Stomach (tissue), 9 donors: ENCODE data around the gene TMEM134. TPM values are rescaled to one million over a fixed set of nuclear protein-coding genes. Genes with fewer than 3 reads are reported as not detected.

Experiments
- DNase-seq, 2 donors: peaks; one replicate each; pipeline versions ENCODE4 v3.0.0 to v3.0.0-alpha.2; 2013 to 2019
- H3K27ac ChIP-seq, 5 donors: fragments of 200-600 bp in 4 of 5; sonication (generic) in 4 of 5; one replicate each; pipeline ENCODE4 v1.5.1; 2013 to 2019; ENCODE audit warnings: mild to moderate bottlenecking in 1 of 5, moderate library complexity in 1 of 5
- H3K27me3 ChIP-seq, 3 donors: fragments of 200-600 bp; sonication (generic); one replicate each; pipeline ENCODE4 v1.5.1; 2017 to 2019; ENCODE audit warnings: mixed run types in 1 of 3
- H3K36me3 ChIP-seq, 4 donors: fragments of 200-600 bp; sonication (generic); 1 replicate in 3 of 4; 2 replicates in 1 of 4; pipeline ENCODE4 v1.5.1; 2016 to 2019
- H3K4me1 ChIP-seq, 4 donors: fragments of 200-600 bp; sonication (generic); one replicate each; pipeline ENCODE4 v1.5.1; 2016 to 2019
- H3K4me3 ChIP-seq, 4 donors: fragments of 200-600 bp; sonication (generic) in 3 of 4; one replicate each; pipeline ENCODE4 v1.5.1; 2016 to 2019; ENCODE audit warnings: mild to moderate bottlenecking in 1 of 4
- H3K9me3 ChIP-seq, 4 donors: fragments of 200-600 bp; sonication (generic); one replicate each; pipeline ENCODE4 v1.5.1; 2016 to 2019
- CTCF ChIP-seq, 7 experiments: fragments of 450-650 bp in 4 of 7; fragments of 200-600 bp in 3 of 7; sonication (generic) in 3 of 7; IDR thresholded peaks; one replicate each; pipeline ENCODE4 v1.5.1; 2016 to 2019; ENCODE audit warnings: antibody characterized with exemption in 7 of 7, control low read depth in 2 of 7, mild to moderate bottlenecking in 1 of 7
- EP300 ChIP-seq: sonication (generic); formaldehyde crosslinking; IDR thresholded peaks from one replicate; pipeline ENCODE4 v1.6.1; 2017; ENCODE audit warnings: antibody characterized with exemption
- POLR2A ChIP-seq, 4 donors: fragments of 450-650 bp; IDR thresholded peaks; one replicate each; pipeline ENCODE4 v1.6.1; 2016; ENCODE audit warnings: antibody characterized with exemption in 4 of 4, control low read depth in 2 of 4, mild to moderate bottlenecking in 1 of 4, moderate library complexity in 1 of 4
- POLR2AphosphoS5 ChIP-seq, 3 donors: sonication (generic); formaldehyde crosslinking; IDR thresholded peaks; one replicate each; pipeline ENCODE4 v1.6.1; 2016; ENCODE audit warnings: antibody characterized with exemption in 3 of 3
- WGBS, 5 donors: extraction: QIAGEN DNeasy Blood & Tissue Kit in 3 of 5; methylation state at CpG; one replicate each; pipeline versions ENCODE4 v1.1.5 to v1.1.7; 2013 to 2018; 5-methylcytosine and 5-hydroxymethylcytosine counted together
- intact Hi-C: fragments of 100-400 bp; cut with DNase I; formaldehyde crosslinking; loops from one replicate; pipeline ENCODE4 v1.15.1; 2023; ENCODE audit warnings: low total_unique reads
- polyA plus RNA-seq, 3 donors: library from polyadenylated mRNA; stranded (reverse); fragments of 200-250 nt; gene quantifications; one replicate each; pipeline ENCODE4 v1.2.3, GENCODE V29; 2013
- total RNA-seq, 5 donors: library from RNA; depleted of rRNA; stranded (reverse); fragments of >200 nt; gene quantifications; one replicate each; pipeline versions ENCODE4 v1.1.0 to v1.2.3, GENCODE V29; 2014 to 2016
- donor health status: healthy with polysubstance abuse.
- donor health status: Bipolar disorder and iron deficiency.
- donor health status: healthy.

The TMEM134 gene
- total and polyA plus RNA-seq, 8 donors = 57.6 to 392 (median 128) TPM

- H3K9me3 ChIP-seq = no peaks in the 10 kb centered on the region
- no peak for DNase-seq
- intact Hi-C loops = no loop called here
- TF ChIP-seq POLR2AphosphoS5 (IDR thresholded peaks at IDR 0.05) = no peak
- no peak for TF ChIP-seq POLR2A (IDR thresholded peaks at IDR 0.05)
- TF ChIP-seq CTCF (IDR thresholded peaks at IDR 0.05) = no peak
- no peak for TF ChIP-seq EP300
- 77 to 92% (median 89%) methylated on average over 17 to 19 of the region's 19 CpGs for WGBS, 5 donors
- H3K36me3 ChIP-seq = no peaks in the 10 kb centered on the region
- H3K4me3 ChIP-seq = no peak overlapping the region
- H3K27ac ChIP-seq = no peak overlapping the region
- H3K27me3 ChIP-seq = no peaks in the 10 kb centered on the region
- peaks cover 0 to under 1% (median 0%) of the 10 kb centered on the region in 4 donors for H3K4me1 ChIP-seq
Observed at GRCh38 chr11:67458266-67458665, 10.8 kb downstream of the TMEM134 start.

GRCh38 chr11:67457453-67457852 lies 11.6 kb downstream of the TMEM134 start:
- H3K9me3 ChIP-seq = no peaks in the 10 kb centered on the region
- no peak overlapping the region for H3K4me3 ChIP-seq
- H3K27ac ChIP-seq = no peak overlapping the region
- no peaks in the 10 kb centered on the region for H3K36me3 ChIP-seq
- TF ChIP-seq EP300 (no peak), CTCF (IDR thresholded peaks at IDR 0.05) (no peak), POLR2A (IDR thresholded peaks at IDR 0.05) (no peak), POLR2AphosphoS5 (IDR thresholded peaks at IDR 0.05) (no peak)
- H3K4me1 ChIP-seq = peaks cover 0 to 8% (median 3%) of the 10 kb centered on the region in 4 donors
- intact Hi-C loops = no loop called here
- 89 to 99% (median 94%) methylated on average over 7 to 12 of the region's 12 CpGs for WGBS, 5 donors
- DNase-seq = no peak
- H3K27me3 ChIP-seq = no peaks in the 10 kb centered on the region

GRCh38 chr11:67456068-67456705 lies 12.9 kb downstream of the TMEM134 start:
- no peak for DNase-seq

GRCh38 chr11:67455054-67455453 lies 14.0 kb downstream of the TMEM134 start, which contains the start of gene CABP4:
CABP4 (plus strand) TSS chr11:67455354; CDS start chr11:67455424, 70 bp downstream.
- H3K9me3 ChIP-seq = no peaks in the 10 kb centered on the region
- 83 to 96% (median 88%) methylated on average over 2 to 3 of the region's 3 CpGs for WGBS, 5 donors
- no peak for TF ChIP-seq CTCF (IDR thresholded peaks at IDR 0.05)
- no peak for TF ChIP-seq POLR2A (IDR thresholded peaks at IDR 0.05)
- TF ChIP-seq POLR2AphosphoS5 (IDR thresholded peaks at IDR 0.05) = no peak
- TF ChIP-seq EP300 = no peak
- peaks cover 0 to 15% (median 10%) of the 10 kb centered on the region in 4 donors for H3K4me1 ChIP-seq
- no peaks in the 10 kb centered on the region for H3K36me3 ChIP-seq
- no peaks in the 10 kb centered on the region for H3K27me3 ChIP-seq
- DNase-seq = no peak
- intact Hi-C loops = no loop called here
- H3K27ac ChIP-seq = no peak within 1 kb of the TSS
- H3K4me3 ChIP-seq = no peak within 1 kb of the TSS

More at GRCh38 chr11:67456068-67456705, 12.9 kb downstream of the TMEM134 start:
- no peak overlapping the region for H3K27ac ChIP-seq
- no peaks in the 10 kb centered on the region for H3K36me3 ChIP-seq
- no peak overlapping the region for H3K4me3 ChIP-seq
- H3K4me1 ChIP-seq = peaks cover 0 to 15% (median 10%) of the 10 kb centered on the region in 4 donors
- WGBS, 5 donors = 73 to 84% (median 77%) methylated on average over 10 to 25 of the region's 25 CpGs
- H3K9me3 ChIP-seq = no peaks in the 10 kb centered on the region
- no peaks in the 10 kb centered on the region for H3K27me3 ChIP-seq
- no peak for TF ChIP-seq POLR2AphosphoS5 (IDR thresholded peaks at IDR 0.05)
- TF ChIP-seq POLR2A (IDR thresholded peaks at IDR 0.05) = no peak
- TF ChIP-seq EP300 = no peak
- no peak for TF ChIP-seq CTCF (IDR thresholded peaks at IDR 0.05)
- intact Hi-C loops = no loop called here
